ENCODE data around the gene LRRC74A.

LRRC74A gene

GRCh38 chr14:76848879-76849278, 22.7 kb downstream of the LRRC74A start:
- Histone ChIP-seq H3K36me3 (ENCODE audit: insufficient read depth, low read length) (no peaks in the 10 kb centered on the region), H2AFZ (ENCODE audit: low read length) (peak overlapping the region; percentile 36), H3K27me3 (ENCODE audit: insufficient read depth, low read length, poor library complexity, severe bottlenecking) (no peaks in the 10 kb centered on the region), H4K20me1 (ENCODE audit: insufficient read depth, low read length, poor library complexity, severe bottlenecking) (no peaks in the 10 kb centered on the region), H3F3A (ENCODE audit: low read depth) (no peaks in the 10 kb centered on the region), H3K4me1 (ENCODE audit: insufficient read depth, low read length, poor library complexity, severe bottlenecking) (peaks cover 6% of the 10 kb centered on the region), H3K9me2 (replicated peaks; ENCODE audit: low read depth, low read length) (no peaks in the 10 kb centered on the region), H3K9me3 (ENCODE audit: insufficient read depth, low read depth, low read length) (no peaks in the 10 kb centered on the region), H3K4me3 (ENCODE audit: low read length, poor library complexity, severe bottlenecking) (no peak overlapping the region), H3K9ac (ENCODE audit: low read depth, low read length, poor library complexity, severe bottlenecking) (no peak overlapping the region), H3K4me2 (ENCODE audit: low read depth, low read length, poor library complexity, severe bottlenecking) (no peak overlapping the region), H3K79me2 (ENCODE audit: insufficient read depth, low read length) (no peaks in the 10 kb centered on the region)
- TF ChIP-seq EZH2phosphoT487 (IDR thresholded peaks at IDR 0.05; ENCODE audit: borderline replicate concordance), result no peak
- TF ChIP-seq, protein P1, sequence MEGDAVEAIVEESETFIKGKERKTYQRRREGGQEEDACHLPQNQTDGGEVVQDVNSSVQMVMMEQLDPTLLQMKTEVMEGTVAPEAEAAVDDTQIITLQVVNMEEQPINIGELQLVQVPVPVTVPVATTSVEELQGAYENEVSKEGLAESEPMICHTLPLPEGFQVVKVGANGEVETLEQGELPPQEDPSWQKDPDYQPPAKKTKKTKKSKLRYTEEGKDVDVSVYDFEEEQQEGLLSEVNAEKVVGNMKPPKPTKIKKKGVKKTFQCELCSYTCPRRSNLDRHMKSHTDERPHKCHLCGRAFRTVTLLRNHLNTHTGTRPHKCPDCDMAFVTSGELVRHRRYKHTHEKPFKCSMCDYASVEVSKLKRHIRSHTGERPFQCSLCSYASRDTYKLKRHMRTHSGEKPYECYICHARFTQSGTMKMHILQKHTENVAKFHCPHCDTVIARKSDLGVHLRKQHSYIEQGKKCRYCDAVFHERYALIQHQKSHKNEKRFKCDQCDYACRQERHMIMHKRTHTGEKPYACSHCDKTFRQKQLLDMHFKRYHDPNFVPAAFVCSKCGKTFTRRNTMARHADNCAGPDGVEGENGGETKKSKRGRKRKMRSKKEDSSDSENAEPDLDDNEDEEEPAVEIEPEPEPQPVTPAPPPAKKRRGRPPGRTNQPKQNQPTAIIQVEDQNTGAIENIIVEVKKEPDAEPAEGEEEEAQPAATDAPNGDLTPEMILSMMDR (conservative IDR thresholded peaks at IDR 0.05; ENCODE audit: low read length), result no peak

GRCh38 chr14:76855066-76855465, 28.9 kb downstream of the LRRC74A start:
- no peak overlapping the region for H3K4me3 ChIP-seq (ENCODE audit: low read length, poor library complexity, severe bottlenecking)
- H3K9me3 ChIP-seq (ENCODE audit: insufficient read depth, low read depth, low read length), result no peaks in the 10 kb centered on the region
- H3K9me2 ChIP-seq (replicated peaks; ENCODE audit: low read depth, low read length), result no peaks in the 10 kb centered on the region
- no peak overlapping the region for H2AFZ ChIP-seq (ENCODE audit: low read length)
- H3K36me3 ChIP-seq (ENCODE audit: insufficient read depth, low read length), result no peaks in the 10 kb centered on the region
- H3F3A ChIP-seq (ENCODE audit: low read depth), result no peaks in the 10 kb centered on the region
- H4K20me1 ChIP-seq (ENCODE audit: insufficient read depth, low read length, poor library complexity, severe bottlenecking), result no peaks in the 10 kb centered on the region
- no peak overlapping the region for H3K4me2 ChIP-seq (ENCODE audit: low read depth, low read length, poor library complexity, severe bottlenecking)
- peaks cover 14% of the 10 kb centered on the region for H3K27me3 ChIP-seq (ENCODE audit: insufficient read depth, low read length, poor library complexity, severe bottlenecking)
- H3K9ac ChIP-seq (ENCODE audit: low read depth, low read length, poor library complexity, severe bottlenecking), result no peak overlapping the region
- TF ChIP-seq, protein P1 (conservative IDR thresholded peaks at IDR 0.05; ENCODE audit: low read length), result no peak
- H3K79me2 ChIP-seq (ENCODE audit: insufficient read depth, low read length), result no peaks in the 10 kb centered on the region
- no peaks in the 10 kb centered on the region for H3K4me1 ChIP-seq (ENCODE audit: insufficient read depth, low read length, poor library complexity, severe bottlenecking)

DNA sequence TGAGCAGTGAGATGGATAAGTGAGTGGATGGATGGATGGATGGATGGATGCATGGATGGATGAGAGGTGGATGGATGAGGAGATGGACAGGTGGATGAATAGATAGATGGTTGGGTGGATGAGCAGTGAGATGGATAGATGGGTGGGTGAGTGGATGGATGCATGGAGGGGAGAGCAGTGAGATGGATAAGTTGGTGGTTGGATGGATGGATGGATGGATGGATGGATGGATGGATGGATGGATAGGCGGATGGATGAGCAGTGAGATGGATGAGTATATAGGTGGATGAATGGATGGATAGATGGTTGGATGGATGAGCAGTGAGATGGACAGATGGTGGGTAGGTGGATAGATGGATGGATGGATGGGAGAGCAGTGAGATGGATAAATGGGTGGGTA, 30.6 kb downstream of the LRRC74A start:
- Histone ChIP-seq H3K36me3 (ENCODE audit: insufficient read depth, low read length) (no peaks in the 10 kb centered on the region), H3K9me3 (ENCODE audit: insufficient read depth, low read depth, low read length) (no peaks in the 10 kb centered on the region), H3F3A (ENCODE audit: low read depth) (no peaks in the 10 kb centered on the region), H3K9me2 (replicated peaks; ENCODE audit: low read depth, low read length) (no peaks in the 10 kb centered on the region), H3K9ac (ENCODE audit: low read depth, low read length, poor library complexity, severe bottlenecking) (no peak overlapping the region), H3K4me1 (ENCODE audit: insufficient read depth, low read length, poor library complexity, severe bottlenecking) (no peaks in the 10 kb centered on the region), H2AFZ (ENCODE audit: low read length) (no peak overlapping the region), H3K4me3 (ENCODE audit: low read length, poor library complexity, severe bottlenecking) (no peak overlapping the region), H3K79me2 (ENCODE audit: insufficient read depth, low read length) (no peaks in the 10 kb centered on the region), H4K20me1 (ENCODE audit: insufficient read depth, low read length, poor library complexity, severe bottlenecking) (no peaks in the 10 kb centered on the region), H3K4me2 (ENCODE audit: low read depth, low read length, poor library complexity, severe bottlenecking) (no peak overlapping the region), H3K27me3 (ENCODE audit: insufficient read depth, low read length, poor library complexity, severe bottlenecking) (peaks cover 17% of the 10 kb centered on the region)
- TF ChIP-seq, protein P1 (conservative IDR thresholded peaks at IDR 0.05; ENCODE audit: low read length), result no peak
- TF ChIP-seq EZH2phosphoT487 (IDR thresholded peaks at IDR 0.05; ENCODE audit: borderline replicate concordance), result no peak

Measured in Loucy (cell line).